H1 (cell line): ENCODE measurements around the gene PPIA. TPM values are rescaled to one million over a fixed set of nuclear protein-coding genes. Genes with fewer than 3 reads are reported as not detected.

ENCODE experiments used
- CBX5 ChIP-seq: fragments of 300-800, 300-1000 bp; sonication (generic); IDR thresholded peaks from 2 replicates; pipeline ENCODE4 v1.7.1; 2016; ENCODE audit warnings: antibody characterized with exemption, low read length, low read depth
- CTCF ChIP-seq, 3 experiments: IDR thresholded peaks; 1 replicate in 2 of 3; 2 replicates in 1 of 3; pipeline versions ENCODE4 v1.5.1 to v1.6.1; 2011; ENCODE audit warnings: low read length in 3 of 3, mild to moderate bottlenecking in 3 of 3, inconsistent platforms in 2 of 3, low read depth in 1 of 3, moderate library complexity in 1 of 3; ENCODE audit not compliant: insufficient read depth in 1 of 3; ENCODE audit errors: control extremely low read depth in 1 of 3
- POLR2A ChIP-seq, 2 experiments: IDR thresholded peaks; 1 replicate in 1 of 2; 2 replicates in 1 of 2; pipeline ENCODE4 v1.6.1; 2011; ENCODE audit warnings: low read depth in 2 of 2, low read length in 2 of 2, mild to moderate bottlenecking in 2 of 2; ENCODE audit errors: control extremely low read depth in 1 of 2
- POLR2AphosphoS5 ChIP-seq: IDR thresholded peaks from 2 replicates; pipeline ENCODE4 v1.6.1; 2011; ENCODE audit warnings: low read depth, low read length
- polyA plus RNA-seq, 7 experiments: library from polyadenylated mRNA; depleted of rRNA in 3 of 7; stranded (reverse) in 5 of 7; unstranded in 2 of 7; fragments of >200 nt in 5 of 7; fragments of 200-250 nt in 2 of 7; gene quantifications; 1 replicate in 5 of 7; 2 replicates in 1 of 7; 4 replicates in 1 of 7; pipeline versions ENCODE4 v1.2.1 to v1.2.3, GENCODE V29; 2011 to 2013; ENCODE audit warnings: missing spikeins in 2 of 7, mixed read lengths in 2 of 7
- total RNA-seq: library from RNA; stranded (reverse); fragmentation: NEBNext Ultra II Directional; extraction: Animal tissue kit (Norgen Biotek cat#: 25700); gene quantifications from 2 replicates; pipeline ENCODE4 v1.2.1, GENCODE V29; 2021

PPIA gene
- total and polyA plus RNA-seq, 2 of the 8 experiments (the other 6 are each of a cell fraction or from before 2014, with no cell fraction given), result 2,865 to 5,394 TPM

GRCh38 chr7:44749992-44750391 is 46.5 kb upstream of the PPIA start (continued):
- TF ChIP-seq CTCF (IDR thresholded peaks at IDR 0.05; ENCODE audit: control extremely low read depth in 1 of 3, insufficient read depth in 1 of 3, low read depth in 1 of 3, low read length in 3 of 3) (no peak), POLR2AphosphoS5 (no peak), CBX5 (no peak), POLR2A (IDR thresholded peaks at IDR 0.05; ENCODE audit: control extremely low read depth in 1 of 2, low read depth in 2 of 2, low read length in 2 of 2) (no peak)
